IMR-90 (cell line): ENCODE results near the gene PDZRN3. TPM values are rescaled to one million over a fixed set of nuclear protein-coding genes. Genes with fewer than 3 reads are reported as not detected.

Experiments used
- ATAC-seq: fragments of 200-7000 bp; cut with Tn5 transposase; 2 replicates; pipeline ENCODE4 v1.9.1; 2020; ENCODE audit warnings: low read depth, mild to moderate bottlenecking, moderate library complexity
- BruUV-seq: library from RNA; stranded (reverse); fragments of 400-500 nt; replicated peaks from 2 replicates; lab custom pipeline; 2021; lab: Mats Ljungman, UMichigan
- CTCF ChIA-PET: fragments of 300-600 bp; formaldehyde crosslinking; extraction: SDS; loops from one replicate; lab custom pipeline; 2021; ENCODE audit warnings: antibody characterized with exemption; lab: Yijun Ruan, JAX
- POLR2A ChIA-PET: fragments of 300-600 bp; sonication (Branson Sonifier 250); formaldehyde crosslinking; loops from one replicate; lab custom pipeline; 2022; ENCODE audit warnings: antibody characterized with exemption; ENCODE audit not compliant: unreplicated experiment; lab: Charles Lee
- DNase-seq: peaks from one replicate; pipeline ENCODE4 v3.0.0; 2013
- H2AFZ ChIP-seq: replicated peaks from 2 replicates; pipeline ENCODE3; 2013; ENCODE audit warnings: low read length, mild to moderate bottlenecking; ENCODE audit not compliant: poor library complexity
- H2AK5ac ChIP-seq: 2 replicates; pipeline ENCODE4 v1.6.1; 2013; ENCODE audit warnings: low read depth, low read length, inconsistent platforms
- H2AK9ac ChIP-seq: replicated peaks from 2 replicates; pipeline ENCODE3; 2013; ENCODE audit warnings: mild to moderate bottlenecking, low read depth, low read length, moderate library complexity; ENCODE audit not compliant: poor library complexity
- H2BK120ac ChIP-seq: 2 replicates; pipeline ENCODE4 v1.6.1; 2013; ENCODE audit warnings: low read depth, low read length, inconsistent platforms
- H2BK15ac ChIP-seq: 3 replicates; pipeline ENCODE4 v1.6.1; 2013; ENCODE audit warnings: low read depth, low read length, inconsistent platforms
- H2BK20ac ChIP-seq: 2 replicates; pipeline ENCODE4 v1.6.1; 2013; ENCODE audit warnings: low read depth, mild to moderate bottlenecking, inconsistent platforms, low read length, moderate library complexity
- H2BK5ac ChIP-seq: 2 replicates; pipeline ENCODE4 v1.6.1; 2013; ENCODE audit warnings: mild to moderate bottlenecking, low read depth, low read length, inconsistent platforms; ENCODE audit not compliant: poor library complexity, severe bottlenecking
- H3K14ac ChIP-seq: replicated peaks from 2 replicates; pipeline ENCODE4 v1.6.1; 2013; ENCODE audit warnings: low read depth, low read length, inconsistent platforms
- H3K18ac ChIP-seq: 2 replicates; pipeline ENCODE4 v1.6.1; 2013; ENCODE audit warnings: low read depth, low read length, control low read depth
- H3K23ac ChIP-seq: 2 replicates; pipeline ENCODE4 v1.6.1; 2013; ENCODE audit warnings: low read depth, low read length, inconsistent platforms
- H3K27ac ChIP-seq: 2 replicates; pipeline ENCODE4 v1.5.1; 2013; ENCODE audit warnings: mild to moderate bottlenecking, control low read depth, low read length; ENCODE audit not compliant: insufficient read depth
- H3K27me3 ChIP-seq: 2 replicates; pipeline ENCODE4 v1.6.1; 2013; ENCODE audit warnings: low read length; ENCODE audit not compliant: control insufficient read depth, insufficient read depth
- H3K36me3 ChIP-seq: 2 replicates; pipeline ENCODE4 v1.6.1; 2013; ENCODE audit warnings: low read length, mixed read lengths; ENCODE audit not compliant: control insufficient read depth, insufficient read depth
- H3K4ac ChIP-seq: 2 replicates; pipeline ENCODE4 v1.6.1; 2013; ENCODE audit warnings: low read depth, low read length, inconsistent platforms
- H3K4me1 ChIP-seq: 2 replicates; pipeline ENCODE4 v1.6.1; 2013; ENCODE audit warnings: low read length, mixed read lengths; ENCODE audit not compliant: control insufficient read depth, insufficient read depth
- H3K4me2 ChIP-seq: 2 replicates; pipeline ENCODE4 v1.6.1; 2013; ENCODE audit warnings: low read depth, mild to moderate bottlenecking, control low read depth, low read length, moderate library complexity
- H3K4me3 ChIP-seq: 2 replicates; pipeline ENCODE4 v1.5.1; 2013; ENCODE audit warnings: low read depth, mild to moderate bottlenecking, control low read depth, low read length, moderate library complexity; ENCODE audit not compliant: insufficient read depth
- H3K56ac ChIP-seq: 2 replicates; pipeline ENCODE4 v1.6.1; 2013; ENCODE audit warnings: low read length, inconsistent platforms; ENCODE audit not compliant: insufficient read depth; ENCODE audit errors: extremely low read depth
- H3K79me1 ChIP-seq, 2 experiments: 2 replicates each; pipeline ENCODE4 v1.6.1; 2013; ENCODE audit warnings: low read length in 2 of 2, inconsistent platforms in 1 of 2, low read depth in 1 of 2
- H3K9ac ChIP-seq: 2 replicates; pipeline ENCODE4 v1.6.1; 2013; ENCODE audit warnings: low read depth, low read length, control low read depth
- H3K9me1 ChIP-seq: 2 replicates; pipeline ENCODE4 v1.6.1; 2013; ENCODE audit warnings: low read length, inconsistent platforms; ENCODE audit not compliant: insufficient read depth
- H3K9me3 ChIP-seq: 2 replicates; pipeline ENCODE4 v1.6.1; 2013; ENCODE audit warnings: low read length; ENCODE audit not compliant: control insufficient read depth, insufficient read depth
- H4K20me1 ChIP-seq: 2 replicates; pipeline ENCODE4 v1.6.1; 2013; ENCODE audit warnings: low read length, inconsistent platforms; ENCODE audit not compliant: insufficient read depth
- H4K5ac ChIP-seq: 2 replicates; pipeline ENCODE4 v1.6.1; 2013; ENCODE audit warnings: mild to moderate bottlenecking, low read depth, low read length, control low read depth
- H4K8ac ChIP-seq, 2 experiments: 2 replicates each; pipeline ENCODE4 v1.6.1; 2013; ENCODE audit warnings: low read depth in 2 of 2, low read length in 2 of 2, control low read depth in 1 of 2, inconsistent platforms in 1 of 2
- H4K91ac ChIP-seq: 2 replicates; pipeline ENCODE4 v1.6.1; 2013; ENCODE audit warnings: low read depth, low read length, inconsistent platforms; ENCODE audit not compliant: insufficient read depth
- CEBPB ChIP-seq: IDR thresholded peaks from 2 replicates; pipeline ENCODE4 v1.6.1; 2012; ENCODE audit warnings: low read depth, low read length, improper control_type of control experiment
- CHD1 ChIP-seq: IDR thresholded peaks from 2 replicates; pipeline ENCODE4 v1.6.1; 2012; ENCODE audit warnings: low read depth, low read length, improper control_type of control experiment
- CTCF ChIP-seq: conservative IDR thresholded peaks from 2 replicates; pipeline ENCODE4 v1.5.1; 2012; ENCODE audit warnings: mild to moderate bottlenecking, low read depth, low read length, improper control_type of control experiment
- ELK1 ChIP-seq: fragments of 150-350 bp; IDR thresholded peaks from 2 replicates; pipeline ENCODE4 v1.6.1; 2016; ENCODE audit warnings: low read depth, mild to moderate bottlenecking, low read length, moderate library complexity, borderline replicate concordance
- FOS ChIP-seq: fragments of 150-350 bp; IDR thresholded peaks from 2 replicates; pipeline ENCODE4 v1.6.1; 2016; ENCODE audit warnings: low read depth, low read length
- MAFK ChIP-seq: IDR thresholded peaks from 2 replicates; pipeline ENCODE4 v1.6.1; 2012; ENCODE audit warnings: low read depth, low read length, improper control_type of control experiment
- NFE2L2 ChIP-seq: fragments of 150-350 bp; IDR thresholded peaks from 2 replicates; pipeline ENCODE4 v1.6.1; 2016; ENCODE audit warnings: low read depth, mild to moderate bottlenecking, low read length
- POLR2A ChIP-seq: IDR thresholded peaks from 2 replicates; pipeline ENCODE4 v1.6.1; 2012; ENCODE audit warnings: mild to moderate bottlenecking, low read depth, low read length
- RAD21 ChIP-seq: IDR thresholded peaks from 2 replicates; pipeline ENCODE4 v1.6.1; 2012; ENCODE audit warnings: low read length, improper control_type of control experiment
- SMC3 ChIP-seq: fragments of 150-350 bp; IDR thresholded peaks from 2 replicates; pipeline ENCODE4 v1.6.1; 2016; ENCODE audit warnings: low read depth, mild to moderate bottlenecking, antibody characterized with exemption, low read length, moderate library complexity
- WGBS, 2 experiments: methylation state at CpG; one replicate each; pipeline versions ENCODE4 v1.1.5 to v1.1.7; 2013; ENCODE audit warnings: missing lambda C conversion rate in 2 of 2; ENCODE audit not compliant: insufficient read length in 1 of 2; ENCODE audit errors: extremely low coverage in 2 of 2; 5-methylcytosine and 5-hydroxymethylcytosine counted together
- dilution Hi-C: fragments of 300-500 bp; cut with HindIII; formaldehyde crosslinking; loops from one replicate; pipeline ENCODE4 v1.14.3; 2018; ENCODE audit warnings: low sequenced_read_pairs; ENCODE audit not compliant: unreplicated experiment
- in situ Hi-C: fragments of 300-500 bp; cut with MboI; formaldehyde crosslinking; loops from 3 replicates; pipeline ENCODE4 v1.14.3; 2019; ENCODE audit warnings: low sequenced_read_pairs, inconsistent platforms, mixed read lengths
- intact Hi-C: fragments of 100-400 bp; cut with micrococcal nuclease; formaldehyde crosslinking; loops from 2 replicates; pipeline ENCODE4 v1.10.0; 2022
- polyA plus RNA-seq, 3 experiments: library from polyadenylated mRNA; depleted of rRNA; stranded (reverse); fragments of >200 nt; gene quantifications; 2 replicates each; pipeline ENCODE4 v1.2.3, GENCODE V29; 2012; ENCODE audit warnings: low replicate concordance in 1 of 3
- total RNA-seq: library from RNA; depleted of rRNA; stranded (reverse); fragments of >200 nt; gene quantifications from 2 replicates; pipeline ENCODE4 v1.2.3, GENCODE V29; 2012

PDZRN3 gene
- total and polyA plus RNA-seq, 2 of the 4 experiments (the other 2 are of a cell fraction), result 9.4 to 17.0 TPM

DNA sequence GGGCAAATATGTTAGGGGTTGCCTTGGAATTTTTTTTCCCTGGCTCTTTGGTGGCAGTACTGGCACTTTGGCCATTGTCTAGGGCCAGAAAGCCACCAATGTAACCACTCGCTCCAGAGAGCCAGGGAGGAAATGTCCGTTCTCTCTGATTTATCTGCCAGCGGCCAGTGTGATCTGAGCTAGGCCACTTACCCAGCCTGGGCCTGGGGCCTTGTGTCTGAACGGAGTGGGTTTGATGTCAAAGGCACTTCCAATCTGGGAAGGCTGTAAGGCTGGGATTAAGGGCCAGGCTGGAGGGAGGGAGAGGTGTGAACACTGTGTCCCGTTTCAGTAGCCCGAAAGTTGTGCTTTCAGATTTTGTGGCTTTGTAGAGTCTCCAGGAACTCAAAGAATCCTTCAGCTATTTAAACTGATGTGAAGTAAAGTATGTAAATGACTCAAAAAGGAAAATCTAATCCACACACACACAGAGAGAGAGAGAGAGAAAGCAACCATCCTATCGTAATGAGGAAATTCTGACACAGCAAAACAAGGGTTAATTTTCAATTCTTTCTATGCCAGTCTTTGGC is 271.0 kb downstream of the PDZRN3 start:
- no TSS peak for BruUV-seq
- CTCF ChIA-PET, result no interaction called here
- H3K27me3 ChIP-seq, result peaks cover 25% of the 10 kb centered on the region
- no peaks in the 10 kb centered on the region for H3K79me1 ChIP-seq
- H3K9ac ChIP-seq, result no peak overlapping the region
- no peak overlapping the region for H2AK9ac ChIP-seq
- no peaks in the 10 kb centered on the region for H3K9me1 ChIP-seq
- dilution Hi-C loops (no loop called here), intact Hi-C loops (no loop called here), in situ Hi-C loops (loop anchor here (25.0 kb wide), 1 partner anchor 91 kb away; no protein-coding TSS in a partner anchor)
- no peak overlapping the region for H2AK5ac ChIP-seq
- H4K5ac ChIP-seq, result no peak overlapping the region
- DNase-seq (peak; percentile 6), ATAC-seq (peak; percentile 94)
- H4K91ac ChIP-seq, result no peak overlapping the region
- no peak overlapping the region for H2BK5ac ChIP-seq
- H3K4me2 ChIP-seq, result no peak overlapping the region
- H4K20me1 ChIP-seq, result no peaks in the 10 kb centered on the region
- H3K23ac ChIP-seq, result no peak overlapping the region
- H3K56ac ChIP-seq, result no peak overlapping the region
- no peaks in the 10 kb centered on the region for H3K9me3 ChIP-seq
- no peak overlapping the region for H3K14ac ChIP-seq
- H3K4me3 ChIP-seq, result no peak overlapping the region
- no peak overlapping the region for H3K27ac ChIP-seq
- WGBS, 2 experiments, result 80% methylated on average over 2 of the region's 7 CpGs; no CpG with 5 or more reads in 1 of the 2 experiments
- no peak overlapping the region for H2AFZ ChIP-seq
- POLR2A ChIA-PET, result interaction anchor here (0.5 kb wide), 1 partner anchor 234 kb away, joined by 9 read pairs; no protein-coding TSS in a partner anchor
- no peak for TF ChIP-seq CHD1
- no peak for TF ChIP-seq CTCF
- TF ChIP-seq SMC3, result no peak
- no peak for TF ChIP-seq RAD21
- no peak for TF ChIP-seq MAFK
- no peak for TF ChIP-seq ELK1
- no peak for TF ChIP-seq CEBPB
- TF ChIP-seq FOS, result no peak
- TF ChIP-seq NFE2L2, result no peak
- TF ChIP-seq POLR2A, result no peak
- no peak overlapping the region for H2BK15ac ChIP-seq
- no peak overlapping the region for H4K8ac ChIP-seq
- no peaks in the 10 kb centered on the region for H3K36me3 ChIP-seq
- H3K4me1 ChIP-seq, result no peaks in the 10 kb centered on the region
- H2BK20ac ChIP-seq, result no peak overlapping the region
- no peak overlapping the region for H3K18ac ChIP-seq
- no peak overlapping the region for H3K4ac ChIP-seq
- H2BK120ac ChIP-seq, result no peak overlapping the region
